Neural cell (in vitro differentiated cells): Measurements from ENCODE around the gene INPP5A. TPM values are rescaled to one million over a fixed set of nuclear protein-coding genes. Genes with fewer than 3 reads are reported as not detected.

ENCODE experiments used
- H2AFZ ChIP-seq: fragments of 200-600, 300-800 bp; sonication (generic), shearing (Covaris generic); 2 replicates; pipeline ENCODE4 v1.6.0; 2014; ENCODE audit warnings: low read depth, mild to moderate bottlenecking, antibody characterized with exemption, low read length, moderate library complexity
- H3F3A ChIP-seq: fragments of 200-600 bp; shearing (Covaris generic); 2 replicates; pipeline ENCODE4 v1.6.1; 2016; ENCODE audit warnings: mild to moderate bottlenecking, moderate library complexity, mixed read lengths, antibody characterized with exemption, low read length; ENCODE audit not compliant: insufficient read depth, poor library complexity, severe bottlenecking
- H3K27ac ChIP-seq: fragments of 200-600, 300-800 bp; sonication (generic), shearing (Covaris generic); 2 replicates; pipeline ENCODE4 v1.5.1; 2014; ENCODE audit warnings: mild to moderate bottlenecking, low read length, moderate library complexity
- H3K27me3 ChIP-seq: fragments of 300-800, 200-600 bp; sonication (generic), shearing (Covaris generic); 2 replicates; pipeline ENCODE4 v1.6.0; 2014; ENCODE audit warnings: mild to moderate bottlenecking, low read depth, low read length, moderate library complexity; ENCODE audit not compliant: insufficient read depth
- H3K36me3 ChIP-seq: fragments of 300-800, 200-600 bp; sonication (generic), shearing (Covaris generic); 2 replicates; pipeline ENCODE4 v1.5.1; 2014; ENCODE audit warnings: mild to moderate bottlenecking, antibody characterized with exemption, low read length, moderate library complexity; ENCODE audit not compliant: insufficient read depth
- H3K4me2 ChIP-seq: fragments of 300-800, 200-600 bp; sonication (generic), shearing (Covaris generic); 2 replicates; pipeline ENCODE4 v1.6.0; 2014; ENCODE audit warnings: mild to moderate bottlenecking, low read length
- H3K4me3 ChIP-seq: fragments of 300-800, 200-600 bp; sonication (generic), shearing (Covaris generic); 2 replicates; pipeline ENCODE4 v1.5.1; 2014; ENCODE audit warnings: mild to moderate bottlenecking, low read length, moderate library complexity
- H3K79me2 ChIP-seq: fragments of 200-600 bp; shearing (Covaris generic); replicated peaks from 2 replicates; pipeline ENCODE4 v1.6.0; 2014; ENCODE audit warnings: mild to moderate bottlenecking, low read length, moderate library complexity; ENCODE audit not compliant: insufficient read depth
- H3K9ac ChIP-seq: fragments of 300-800, 200-600 bp; sonication (generic), shearing (Covaris generic); 2 replicates; pipeline ENCODE4 v1.6.1; 2016; ENCODE audit warnings: mild to moderate bottlenecking, low read length, mixed read lengths
- H3K9me2 ChIP-seq: fragments of 200-600 bp; shearing (Covaris generic); 2 replicates; pipeline ENCODE4 v1.6.1; 2016; ENCODE audit warnings: mild to moderate bottlenecking, low read length, mixed read lengths; ENCODE audit not compliant: insufficient read depth
- H3K9me3 ChIP-seq: fragments of 200-600, 300-800 bp; sonication (generic), shearing (Covaris generic); 2 replicates; pipeline ENCODE4 v1.6.1; 2016; ENCODE audit warnings: mild to moderate bottlenecking, mixed run types, low read length, moderate library complexity, mixed read lengths
- H4K20me1 ChIP-seq: fragments of 200-600 bp; shearing (Covaris generic); 2 replicates; pipeline ENCODE4 v1.6.1; 2016; ENCODE audit warnings: mild to moderate bottlenecking, mixed run types; ENCODE audit not compliant: insufficient read depth
- EP300 ChIP-seq: fragments of 450-650 bp; conservative IDR thresholded peaks from 2 replicates; pipeline ENCODE4 v1.6.1; 2014; ENCODE audit warnings: antibody characterized with exemption, mild to moderate bottlenecking, moderate library complexity; ENCODE audit not compliant: poor library complexity, severe bottlenecking
- EZH2 ChIP-seq: fragments of 200-600, 300-800 bp; shearing (Covaris generic), sonication (generic); IDR thresholded peaks from 2 replicates; pipeline ENCODE4 v1.6.1; 2014; ENCODE audit warnings: antibody characterized with exemption, low read length, borderline replicate concordance, mild to moderate bottlenecking; ENCODE audit not compliant: insufficient read depth, poor library complexity, severe bottlenecking
- MXI1 ChIP-seq: fragments of 450-650 bp; conservative IDR thresholded peaks from 2 replicates; pipeline ENCODE4 v1.6.1; 2014; ENCODE audit warnings: antibody characterized with exemption, mild to moderate bottlenecking; ENCODE audit not compliant: poor library complexity, severe bottlenecking
- RAD21 ChIP-seq: fragments of 450-650 bp; conservative IDR thresholded peaks from 2 replicates; pipeline ENCODE4 v1.6.1; 2014; ENCODE audit warnings: antibody characterized with exemption, mild to moderate bottlenecking, moderate library complexity
- REST ChIP-seq: IDR thresholded peaks from 2 replicates; pipeline ENCODE4 v1.6.1; 2012; ENCODE audit warnings: borderline replicate concordance
- SMC3 ChIP-seq: fragments of 450-650 bp; conservative IDR thresholded peaks from 2 replicates; pipeline ENCODE4 v1.6.1; 2014; ENCODE audit warnings: antibody characterized with exemption, mild to moderate bottlenecking, moderate library complexity; ENCODE audit not compliant: poor library complexity
- TAF1 ChIP-seq: IDR thresholded peaks from 2 replicates; pipeline ENCODE4 v1.6.1; 2012; ENCODE audit warnings: low read depth
- polyA plus RNA-seq: library from polyadenylated mRNA; depleted of rRNA; stranded (reverse); fragments of >200 nt; gene quantifications from 2 replicates; pipeline ENCODE4 v1.2.3, GENCODE V29; 2014

Gene INPP5A
- polyA plus RNA-seq, 1 donor from 2014 or later, result 48.8 TPM

- no peak overlapping the region for H2AFZ ChIP-seq
- H4K20me1 ChIP-seq, result no peaks in the 10 kb centered on the region
- no peak overlapping the region for H3K27ac ChIP-seq
- no peaks in the 10 kb centered on the region for H3K9me3 ChIP-seq
- H3K36me3 ChIP-seq, result no peaks in the 10 kb centered on the region
- no peak overlapping the region for H3K4me3 ChIP-seq
- H3F3A ChIP-seq, result no peaks in the 10 kb centered on the region
- H3K79me2 ChIP-seq, result no peaks in the 10 kb centered on the region
- H3K9ac ChIP-seq, result no peak overlapping the region
- no peak for TF ChIP-seq SMC3
- no peak for TF ChIP-seq RAD21
- TF ChIP-seq TAF1, result no peak
- TF ChIP-seq REST, result no peak
- H3K4me2 ChIP-seq, result no peak overlapping the region
- peaks cover 4% of the 10 kb centered on the region for H3K27me3 ChIP-seq
- no peaks in the 10 kb centered on the region for H3K9me2 ChIP-seq
Measured at GRCh38 chr10:132749371-132749795, 211.8 kb downstream of the INPP5A start.

DNA sequence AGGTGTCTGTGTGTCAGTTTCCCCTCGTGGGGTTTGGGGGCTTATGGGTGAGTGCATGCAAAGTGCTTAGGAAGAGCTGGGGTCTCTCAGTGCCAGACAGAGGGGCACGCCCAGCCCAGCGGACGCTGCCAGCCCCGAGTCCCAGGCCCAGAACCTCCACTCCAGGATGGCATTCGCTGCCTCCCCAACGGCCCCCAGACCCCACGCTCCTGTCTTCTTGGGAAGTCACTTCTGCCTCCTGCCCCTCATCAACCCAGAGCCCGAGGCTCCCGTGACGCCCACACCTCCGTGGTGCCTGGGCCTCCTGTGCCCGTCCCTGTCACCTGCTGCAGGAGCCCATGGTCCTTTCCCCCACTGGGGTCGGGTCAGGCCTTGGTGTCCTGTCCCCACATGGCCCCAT, 213.3 kb downstream of the INPP5A start:
- Histone ChIP-seq H3K27me3 (peaks cover 4% of the 10 kb centered on the region), H3F3A (no peaks in the 10 kb centered on the region), H3K9ac (no peak overlapping the region), H3K4me3 (no peak overlapping the region), H2AFZ (no peak overlapping the region), H3K36me3 (no peaks in the 10 kb centered on the region), H3K4me2 (no peak overlapping the region), H3K9me3 (no peaks in the 10 kb centered on the region), H3K9me2 (no peaks in the 10 kb centered on the region), H3K79me2 (no peaks in the 10 kb centered on the region), H4K20me1 (no peaks in the 10 kb centered on the region), H3K27ac (no peak overlapping the region)
- TF ChIP-seq MXI1 (no peak), RAD21 (no peak)

DNA sequence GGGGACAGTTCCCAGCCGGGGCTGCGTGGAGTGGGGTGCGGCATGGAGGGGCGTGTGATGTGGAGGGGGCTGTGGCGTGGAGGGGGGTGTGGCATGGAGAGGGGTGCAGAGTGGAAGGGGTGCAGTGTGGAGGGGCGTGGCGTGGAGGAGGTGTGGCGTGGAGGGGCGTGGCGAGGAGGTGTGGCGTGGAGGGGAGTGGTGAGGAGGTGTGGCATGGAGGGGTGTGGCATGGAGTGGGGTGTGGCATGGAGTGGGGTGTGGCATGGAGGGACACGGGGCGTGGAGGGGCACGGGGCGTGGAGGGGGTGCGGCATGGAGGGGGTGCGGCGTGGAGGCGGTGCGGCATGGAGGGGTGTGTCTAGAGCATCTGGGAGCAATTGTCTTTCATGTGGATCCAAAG, 214.8 kb downstream of the INPP5A start:
- Histone ChIP-seq H3K79me2 (no peaks in the 10 kb centered on the region), H3K36me3 (no peaks in the 10 kb centered on the region)

More for the DNA sequence above, 214.8 kb downstream of the INPP5A start:
- Histone ChIP-seq H3K9me2 (no peaks in the 10 kb centered on the region), H3F3A (no peaks in the 10 kb centered on the region), H3K27ac (no peak overlapping the region), H3K9me3 (no peaks in the 10 kb centered on the region), H3K4me2 (no peak overlapping the region), H3K27me3 (peaks cover 4% of the 10 kb centered on the region), H3K9ac (no peak overlapping the region), H2AFZ (no peak overlapping the region), H4K20me1 (no peaks in the 10 kb centered on the region), H3K4me3 (no peak overlapping the region)
- no peak for TF ChIP-seq REST
- TF ChIP-seq EP300, result no peak
- TF ChIP-seq EZH2, result no peak
- TF ChIP-seq TAF1, result no peak
